Measurements from ENCODE around the gene MGAT4B. TPM values are rescaled to one million over a fixed set of nuclear protein-coding genes. Genes with fewer than 3 reads are reported as not detected.

MGAT4B gene
- total and polyA plus RNA-seq, 2 of the 13 experiments (the other 11 are each of a cell fraction or from before 2014, with no cell fraction given): 93.5 to 130 TPM

DNA sequence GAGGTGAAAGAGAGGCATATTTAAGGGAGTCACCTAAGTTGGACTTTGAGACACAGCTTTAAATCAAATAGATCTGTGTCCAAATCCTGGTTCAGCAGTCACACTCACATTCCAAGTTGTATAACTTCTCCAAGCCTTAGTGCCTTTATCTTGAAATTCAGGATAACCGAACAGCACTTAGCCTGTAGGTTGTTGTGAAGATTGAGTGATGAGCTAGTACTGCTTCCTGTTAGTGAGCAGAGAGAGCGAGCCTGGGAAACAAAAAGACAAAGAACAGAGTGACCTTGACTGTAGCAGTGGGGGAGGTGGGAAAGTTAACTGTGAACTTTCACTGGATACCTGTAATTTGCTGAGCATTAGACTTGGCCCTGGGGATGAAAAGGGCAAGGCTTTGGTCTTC is 51.6 kb downstream of the MGAT4B start (continued):
- TF ChIP-seq, protein P1, sequence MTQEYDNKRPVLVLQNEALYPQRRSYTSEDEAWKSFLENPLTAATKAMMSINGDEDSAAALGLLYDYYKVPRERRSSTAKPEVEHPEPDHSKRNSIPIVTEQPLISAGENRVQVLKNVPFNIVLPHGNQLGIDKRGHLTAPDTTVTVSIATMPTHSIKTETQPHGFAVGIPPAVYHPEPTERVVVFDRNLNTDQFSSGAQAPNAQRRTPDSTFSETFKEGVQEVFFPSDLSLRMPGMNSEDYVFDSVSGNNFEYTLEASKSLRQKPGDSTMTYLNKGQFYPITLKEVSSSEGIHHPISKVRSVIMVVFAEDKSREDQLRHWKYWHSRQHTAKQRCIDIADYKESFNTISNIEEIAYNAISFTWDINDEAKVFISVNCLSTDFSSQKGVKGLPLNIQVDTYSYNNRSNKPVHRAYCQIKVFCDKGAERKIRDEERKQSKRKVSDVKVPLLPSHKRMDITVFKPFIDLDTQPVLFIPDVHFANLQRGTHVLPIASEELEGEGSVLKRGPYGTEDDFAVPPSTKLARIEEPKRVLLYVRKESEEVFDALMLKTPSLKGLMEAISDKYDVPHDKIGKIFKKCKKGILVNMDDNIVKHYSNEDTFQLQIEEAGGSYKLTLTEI (CRISPR knock-in tag; conservative IDR thresholded peaks at IDR 0.05): no peak
- 0 out of 2 replicates have a peak, but pooled peaks have one; percentile 51 for TF ChIP-seq RFXANK (CRISPR knock-in tag; IDR thresholded peaks at IDR 0.05)
- no peak for TF ChIP-seq FOXP1 (IDR thresholded peaks at IDR 0.05)
- 0 out of 2 replicates have a peak, but pooled peaks have one; percentile 19 for TF ChIP-seq FOXP1 (CRISPR knock-in tag; IDR thresholded peaks at IDR 0.05)
- no peak for TF ChIP-seq SMAD9 (CRISPR knock-in tag; IDR thresholded peaks at IDR 0.05)
- TF ChIP-seq, protein P2, sequence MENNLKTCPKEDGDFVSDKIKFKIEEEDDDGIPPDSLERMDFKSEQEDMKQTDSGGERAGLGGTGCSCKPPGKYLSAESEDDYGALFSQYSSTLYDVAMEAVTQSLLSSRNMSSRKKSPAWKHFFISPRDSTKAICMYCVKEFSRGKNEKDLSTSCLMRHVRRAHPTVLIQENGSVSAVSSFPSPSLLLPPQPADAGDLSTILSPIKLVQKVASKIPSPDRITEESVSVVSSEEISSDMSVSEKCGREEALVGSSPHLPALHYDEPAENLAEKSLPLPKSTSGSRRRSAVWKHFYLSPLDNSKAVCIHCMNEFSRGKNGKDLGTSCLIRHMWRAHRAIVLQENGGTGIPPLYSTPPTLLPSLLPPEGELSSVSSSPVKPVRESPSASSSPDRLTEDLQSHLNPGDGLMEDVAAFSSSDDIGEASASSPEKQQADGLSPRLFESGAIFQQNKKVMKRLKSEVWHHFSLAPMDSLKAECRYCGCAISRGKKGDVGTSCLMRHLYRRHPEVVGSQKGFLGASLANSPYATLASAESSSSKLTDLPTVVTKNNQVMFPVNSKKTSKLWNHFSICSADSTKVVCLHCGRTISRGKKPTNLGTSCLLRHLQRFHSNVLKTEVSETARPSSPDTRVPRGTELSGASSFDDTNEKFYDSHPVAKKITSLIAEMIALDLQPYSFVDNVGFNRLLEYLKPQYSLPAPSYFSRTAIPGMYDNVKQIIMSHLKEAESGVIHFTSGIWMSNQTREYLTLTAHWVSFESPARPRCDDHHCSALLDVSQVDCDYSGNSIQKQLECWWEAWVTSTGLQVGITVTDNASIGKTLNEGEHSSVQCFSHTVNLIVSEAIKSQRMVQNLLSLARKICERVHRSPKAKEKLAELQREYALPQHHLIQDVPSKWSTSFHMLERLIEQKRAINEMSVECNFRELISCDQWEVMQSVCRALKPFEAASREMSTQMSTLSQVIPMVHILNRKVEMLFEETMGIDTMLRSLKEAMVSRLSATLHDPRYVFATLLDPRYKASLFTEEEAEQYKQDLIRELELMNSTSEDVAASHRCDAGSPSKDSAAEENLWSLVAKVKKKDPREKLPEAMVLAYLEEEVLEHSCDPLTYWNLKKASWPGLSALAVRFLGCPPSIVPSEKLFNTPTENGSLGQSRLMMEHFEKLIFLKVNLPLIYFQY (CRISPR knock-in tag; IDR thresholded peaks at IDR 0.05; ENCODE audit: borderline replicate concordance): no peak
- TF ChIP-seq, protein P3, sequence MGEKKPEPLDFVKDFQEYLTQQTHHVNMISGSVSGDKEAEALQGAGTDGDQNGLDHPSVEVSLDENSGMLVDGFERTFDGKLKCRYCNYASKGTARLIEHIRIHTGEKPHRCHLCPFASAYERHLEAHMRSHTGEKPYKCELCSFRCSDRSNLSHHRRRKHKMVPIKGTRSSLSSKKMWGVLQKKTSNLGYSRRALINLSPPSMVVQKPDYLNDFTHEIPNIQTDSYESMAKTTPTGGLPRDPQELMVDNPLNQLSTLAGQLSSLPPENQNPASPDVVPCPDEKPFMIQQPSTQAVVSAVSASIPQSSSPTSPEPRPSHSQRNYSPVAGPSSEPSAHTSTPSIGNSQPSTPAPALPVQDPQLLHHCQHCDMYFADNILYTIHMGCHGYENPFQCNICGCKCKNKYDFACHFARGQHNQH (CRISPR knock-in tag; IDR thresholded peaks at IDR 0.05): 0 out of 2 replicates have a peak, but pooled peaks have one; percentile 42
- TF ChIP-seq RXRB (CRISPR knock-in tag; IDR thresholded peaks at IDR 0.05; ENCODE audit: borderline replicate concordance): peak; percentile 74
- peak; percentile 63 for TF ChIP-seq ELF1 (CRISPR knock-in tag; IDR thresholded peaks at IDR 0.05)
- 0 out of 2 replicates have a peak, but pooled peaks have one; percentile 41 for TF ChIP-seq FOXO1 (CRISPR knock-in tag; IDR thresholded peaks at IDR 0.05)
- peak; percentile 70 for TF ChIP-seq PPARG (CRISPR knock-in tag; conservative IDR thresholded peaks at IDR 0.05)
- no peak for TF ChIP-seq TSC22D2 (CRISPR knock-in tag; IDR thresholded peaks at IDR 0.05; ENCODE audit: borderline replicate concordance)
- 0 out of 2 replicates have a peak, but pooled peaks have one; percentile 14 for TF ChIP-seq ZBTB21 (CRISPR knock-in tag; IDR thresholded peaks at IDR 0.05)
- 0 out of 2 replicates have a peak, but pooled peaks have one; percentile 28 for TF ChIP-seq ZC3H13 (CRISPR knock-in tag; IDR thresholded peaks at IDR 0.05)
- TF ChIP-seq, protein P4, sequence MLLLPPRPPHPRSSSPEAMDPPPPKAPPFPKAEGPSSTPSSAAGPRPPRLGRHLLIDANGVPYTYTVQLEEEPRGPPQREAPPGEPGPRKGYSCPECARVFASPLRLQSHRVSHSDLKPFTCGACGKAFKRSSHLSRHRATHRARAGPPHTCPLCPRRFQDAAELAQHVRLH (CRISPR knock-in tag; IDR thresholded peaks at IDR 0.05; ENCODE audit: borderline replicate concordance, low read depth): 0 out of 2 replicates have a peak, but pooled peaks have one; percentile 49
- TF ChIP-seq, protein P5, sequence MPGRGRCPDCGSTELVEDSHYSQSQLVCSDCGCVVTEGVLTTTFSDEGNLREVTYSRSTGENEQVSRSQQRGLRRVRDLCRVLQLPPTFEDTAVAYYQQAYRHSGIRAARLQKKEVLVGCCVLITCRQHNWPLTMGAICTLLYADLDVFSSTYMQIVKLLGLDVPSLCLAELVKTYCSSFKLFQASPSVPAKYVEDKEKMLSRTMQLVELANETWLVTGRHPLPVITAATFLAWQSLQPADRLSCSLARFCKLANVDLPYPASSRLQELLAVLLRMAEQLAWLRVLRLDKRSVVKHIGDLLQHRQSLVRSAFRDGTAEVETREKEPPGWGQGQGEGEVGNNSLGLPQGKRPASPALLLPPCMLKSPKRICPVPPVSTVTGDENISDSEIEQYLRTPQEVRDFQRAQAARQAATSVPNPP (CRISPR knock-in tag; IDR thresholded peaks at IDR 0.05): 0 out of 2 replicates have a peak, but pooled peaks have one; percentile 48
- TF ChIP-seq ETV5 (CRISPR knock-in tag; IDR thresholded peaks at IDR 0.05; ENCODE audit: borderline replicate concordance): peak; percentile 76; the same call in 1 of the 2 replicates
- TF ChIP-seq, protein P6, sequence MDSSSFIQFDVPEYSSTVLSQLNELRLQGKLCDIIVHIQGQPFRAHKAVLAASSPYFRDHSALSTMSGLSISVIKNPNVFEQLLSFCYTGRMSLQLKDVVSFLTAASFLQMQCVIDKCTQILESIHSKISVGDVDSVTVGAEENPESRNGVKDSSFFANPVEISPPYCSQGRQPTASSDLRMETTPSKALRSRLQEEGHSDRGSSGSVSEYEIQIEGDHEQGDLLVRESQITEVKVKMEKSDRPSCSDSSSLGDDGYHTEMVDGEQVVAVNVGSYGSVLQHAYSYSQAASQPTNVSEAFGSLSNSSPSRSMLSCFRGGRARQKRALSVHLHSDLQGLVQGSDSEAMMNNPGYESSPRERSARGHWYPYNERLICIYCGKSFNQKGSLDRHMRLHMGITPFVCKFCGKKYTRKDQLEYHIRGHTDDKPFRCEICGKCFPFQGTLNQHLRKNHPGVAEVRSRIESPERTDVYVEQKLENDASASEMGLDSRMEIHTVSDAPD (CRISPR knock-in tag; IDR thresholded peaks at IDR 0.05): 0 out of 2 replicates have a peak, but pooled peaks have one; percentile 40
- no peak; the same call in 1 of the 2 replicates for TF ChIP-seq HMG20A (CRISPR knock-in tag; IDR thresholded peaks at IDR 0.05; ENCODE audit: borderline replicate concordance)
- TF ChIP-seq PITX1 (CRISPR knock-in tag; IDR thresholded peaks at IDR 0.05): no peak
- TF ChIP-seq MAFK (conservative IDR thresholded peaks at IDR 0.05 in 1 of 2, IDR thresholded peaks at IDR 0.05 in 1 of 2; ENCODE audit: low read length in 2 of 2): peak in 1 of 2 experiments; percentile 25; a peak in 1 of 4 replicates

Data from HepG2 (cell line).